Spleen (tissue), 11 donors: Measurements from ENCODE around the gene ENTR1. TPM values are rescaled to one million over a fixed set of nuclear protein-coding genes. Genes with fewer than 3 reads are reported as not detected.

Experiments used
- DNase-seq: peaks from one replicate; pipeline ENCODE4 v3.0.0-alpha.2; 2020
- H3K27ac ChIP-seq, 8 donors: fragments of 200-600 bp; sonication (generic) in 7 of 8; 1 replicate in 4 of 8; 2 replicates in 4 of 8; pipeline versions ENCODE4 v1.5.0 to v1.8.0; 2016 to 2021; ENCODE audit warnings: inconsistent platforms in 4 of 8, mild to moderate bottlenecking in 4 of 8, moderate library complexity in 1 of 8
- H3K27me3 ChIP-seq, 7 donors: fragments of 200-600 bp; sonication (generic) in 6 of 7; replicated peaks in 1 of 7; 1 replicate in 4 of 7; 2 replicates in 3 of 7; pipeline versions ENCODE4 v1.5.0 to v1.8.0; 2016 to 2021; ENCODE audit warnings: inconsistent platforms in 3 of 7, mild to moderate bottlenecking in 1 of 7
- H3K36me3 ChIP-seq, 6 donors: fragments of 200-600 bp; sonication (generic) in 5 of 6; 1 replicate in 4 of 6; 2 replicates in 2 of 6; pipeline versions ENCODE4 v1.5.0 to v1.8.0; 2016 to 2021; ENCODE audit warnings: inconsistent platforms in 2 of 6
- H3K4me1 ChIP-seq, 6 donors: fragments of 200-600 bp; sonication (generic) in 5 of 6; 1 replicate in 3 of 6; 2 replicates in 3 of 6; pipeline versions ENCODE4 v1.5.0 to v1.8.0; 2016 to 2021; ENCODE audit warnings: inconsistent platforms in 3 of 6
- H3K4me3 ChIP-seq, 8 donors: fragments of 200-600 bp; sonication (generic) in 7 of 8; 1 replicate in 4 of 8; 2 replicates in 4 of 8; pipeline versions ENCODE4 v1.5.0 to v1.8.0; 2016 to 2021; ENCODE audit warnings: inconsistent platforms in 4 of 8, mild to moderate bottlenecking in 4 of 8, moderate library complexity in 2 of 8
- H3K9me3 ChIP-seq, 8 donors: fragments of 200-600 bp; sonication (generic) in 7 of 8; 1 replicate in 4 of 8; 2 replicates in 4 of 8; pipeline versions ENCODE4 v1.5.0 to v1.8.0; 2016 to 2021; ENCODE audit warnings: inconsistent platforms in 4 of 8
- CTCF ChIP-seq, 11 experiments: fragments of 200-600 bp in 7 of 11; fragments of 450-650 bp in 4 of 11; sonication (generic) in 4 of 11; IDR thresholded peaks in 8 of 11; conservative IDR thresholded peaks in 3 of 11; 1 replicate in 7 of 11; 2 replicates in 4 of 11; pipeline versions ENCODE4 v1.4.0 to v1.8.0; 2016 to 2021; ENCODE audit warnings: antibody characterized with exemption in 11 of 11, inconsistent platforms in 4 of 11, mild to moderate bottlenecking in 1 of 11
- POLR2A ChIP-seq, 3 donors: fragments of 450-650 bp; IDR thresholded peaks; one replicate each; pipeline ENCODE4 v1.5.1; 2017; ENCODE audit warnings: antibody characterized with exemption in 3 of 3, mild to moderate bottlenecking in 1 of 3
- POLR2AphosphoS5 ChIP-seq, 3 donors: sonication (generic); formaldehyde crosslinking; IDR thresholded peaks; one replicate each; pipeline ENCODE4 v1.5.1; 2017; ENCODE audit warnings: antibody characterized with exemption in 3 of 3
- WGBS, 5 donors: extraction: QIAGEN DNeasy Blood & Tissue Kit in 3 of 5; methylation state at CpG; one replicate each; pipeline versions ENCODE4 v1.1.5 to v1.1.7; 2013 to 2018; 5-methylcytosine and 5-hydroxymethylcytosine counted together
- intact Hi-C: fragments of 100-400 bp; cut with DNase I; formaldehyde crosslinking; loops from one replicate; pipeline ENCODE4 v1.15.0; 2023; ENCODE audit warnings: low total_unique reads
- polyA plus RNA-seq, 3 donors: library from polyadenylated mRNA; stranded (reverse); fragments of 200-250 nt; gene quantifications; one replicate each; pipeline ENCODE4 v1.2.1, GENCODE V29; 2013
- total RNA-seq, 7 donors: library from RNA; depleted of rRNA in 3 of 7; stranded (reverse); fragments of >200 nt in 3 of 7; fragmentation: NEBNext Ultra II Directional in 4 of 7; extraction: Animal tissue kit (Norgen Biotek cat#: 25700) in 4 of 7; gene quantifications; one replicate each; pipeline versions ENCODE4 v1.1.0 to v1.2.1, GENCODE V29; 2016 to 2021
- donor health status: healthy with polysubstance abuse.
- donor health status: DM: no; HTN: no; CAD: no; lungs with moderate emphysema.
- donor health status: DM: no; HTN: no; CAD: no.
- donor health status: Bipolar disorder and iron deficiency.
- donor health status: healthy.
- donor health status: DM: no; HTN: no; CAD: no.
- donor health status: DM: yes; HTN: yes; CAD: no.

The ENTR1 gene
- total and polyA plus RNA-seq, 10 donors = 38.5 to 78.5 (median 61.0) TPM

GRCh38 chr9:136456258-136456657 is 45.8 kb upstream of the ENTR1 start:
- peaks cover 12 to 100% (median 99%) of the 10 kb centered on the region in 6 donors for H3K36me3 ChIP-seq
- H3K4me1 ChIP-seq = no peaks in the 10 kb centered on the region
- no peak overlapping the region for H3K4me3 ChIP-seq
- no peak overlapping the region for H3K27ac ChIP-seq
- TF ChIP-seq POLR2A (IDR thresholded peaks at IDR 0.05) (no peak), POLR2AphosphoS5 (IDR thresholded peaks at IDR 0.05) (no peak), CTCF (IDR thresholded peaks at IDR 0.05 in 8 of 11, conservative IDR thresholded peaks at IDR 0.05 in 3 of 11) (no peak)
- WGBS, 5 donors = 89 to 94% (median 92%) methylated on average over 9 of the region's 9 CpGs
- DNase-seq = no peak
- H3K27me3 ChIP-seq = no peaks in the 10 kb centered on the region
- H3K9me3 ChIP-seq = no peaks in the 10 kb centered on the region
- intact Hi-C loops = no loop called here

- WGBS, 5 donors = 93 to 97% (median 95%) methylated on average over 33 to 43 of the region's 43 CpGs
- no peak for DNase-seq
- Histone ChIP-seq H3K27ac (no peak overlapping the region), H3K36me3 (peaks cover 8 to 100% (median 99%) of the 10 kb centered on the region in 6 donors), H3K9me3 (no peaks in the 10 kb centered on the region), H3K4me3 (no peak overlapping the region), H3K27me3 (no peaks in the 10 kb centered on the region), H3K4me1 (no peaks in the 10 kb centered on the region)
- peak in 2 of 3 donors; percentile 6 to 58 for TF ChIP-seq POLR2AphosphoS5 (IDR thresholded peaks at IDR 0.05)
- TF ChIP-seq POLR2A (IDR thresholded peaks at IDR 0.05) = no peak
- TF ChIP-seq CTCF (IDR thresholded peaks at IDR 0.05 in 8 of 11, conservative IDR thresholded peaks at IDR 0.05 in 3 of 11) = no peak
- intact Hi-C loops = no loop called here
These were observed 44.9 kb upstream of the ENTR1 start for GRCh38 chr9:136455043-136456002.

GRCh38 chr9:136454026-136454796 is 43.8 kb upstream of the ENTR1 start:
- Histone ChIP-seq H3K36me3 (peaks cover 2 to 100% (median 99%) of the 10 kb centered on the region in 6 donors), H3K9me3 (no peaks in the 10 kb centered on the region), H3K27ac (no peak overlapping the region), H3K4me3 (no peak overlapping the region), H3K4me1 (no peaks in the 10 kb centered on the region), H3K27me3 (no peaks in the 10 kb centered on the region)
- peak in 1 of 3 donors; percentile 46 for TF ChIP-seq POLR2AphosphoS5 (IDR thresholded peaks at IDR 0.05)
- TF ChIP-seq POLR2A (IDR thresholded peaks at IDR 0.05) = no peak
- no peak for DNase-seq
- WGBS, 5 donors = 91 to 95% (median 92%) methylated on average over 23 to 25 of the region's 25 CpGs
- intact Hi-C loops = no loop called here

- Histone ChIP-seq H3K9me3 (no peaks in the 10 kb centered on the region), H3K4me1 (no peaks in the 10 kb centered on the region), H3K27ac (no peak overlapping the region), H3K36me3 (peaks cover 2 to 100% (median 97%) of the 10 kb centered on the region in 6 donors), H3K27me3 (no peaks in the 10 kb centered on the region), H3K4me3 (no peak overlapping the region)
- DNase-seq = no peak
- 90 to 97% (median 96%) methylated on average over 11 of the region's 11 CpGs for WGBS, 5 donors
- TF ChIP-seq POLR2AphosphoS5 (IDR thresholded peaks at IDR 0.05) = no peak
- TF ChIP-seq POLR2A (IDR thresholded peaks at IDR 0.05) = no peak
- no peak for TF ChIP-seq CTCF (IDR thresholded peaks at IDR 0.05 in 8 of 11, conservative IDR thresholded peaks at IDR 0.05 in 3 of 11)
- intact Hi-C loops = no loop called here
These were observed 42.9 kb upstream of the ENTR1 start for GRCh38 chr9:136453326-136453725.
